OCI-LY1 (cell line): Measurements from ENCODE around the gene USP24.

ENCODE experiments used
- H2AFZ ChIP-seq: fragments of 200-600 bp; sonication (generic), shearing (Covaris generic); 2 replicates; pipeline ENCODE4 v1.6.0; 2014; ENCODE audit warnings: antibody characterized with exemption, mild to moderate bottlenecking, low read length
- H3F3A ChIP-seq: fragments of 200-600 bp; sonication (generic), shearing (Covaris generic); 2 replicates; pipeline ENCODE4 v1.6.0; 2014; ENCODE audit warnings: mild to moderate bottlenecking, antibody characterized with exemption, low read length, moderate library complexity; ENCODE audit not compliant: insufficient read depth
- H3K27ac ChIP-seq: fragments of 200-600 bp; sonication (generic); 2 replicates; pipeline ENCODE4 v1.5.1; 2014; ENCODE audit warnings: low read length, mixed run types, mild to moderate bottlenecking, low read depth; ENCODE audit not compliant: poor library complexity, severe bottlenecking
- H3K27me3 ChIP-seq: fragments of 200-600 bp; sonication (generic); 2 replicates; pipeline ENCODE4 v1.6.0; 2014; ENCODE audit warnings: antibody characterized with exemption, mild to moderate bottlenecking, low read length, moderate library complexity; ENCODE audit not compliant: insufficient read depth
- H3K36me3 ChIP-seq: fragments of 200-600 bp; sonication (generic); 2 replicates; pipeline ENCODE4 v1.6.1; 2014; ENCODE audit warnings: mild to moderate bottlenecking, antibody characterized with exemption, low read length, moderate library complexity, mixed read lengths; ENCODE audit not compliant: insufficient read depth
- H3K4me1 ChIP-seq: fragments of 200-600 bp; sonication (generic); 2 replicates; pipeline ENCODE4 v1.5.1; 2014; ENCODE audit warnings: mild to moderate bottlenecking, low read length, moderate library complexity; ENCODE audit not compliant: insufficient read depth, severe bottlenecking
- H3K4me2 ChIP-seq: fragments of 200-600 bp; sonication (generic), shearing (Covaris generic); 2 replicates; pipeline ENCODE4 v1.6.1; 2014; ENCODE audit warnings: low read length
- H3K4me3 ChIP-seq: fragments of 200-600 bp; sonication (generic); 2 replicates; pipeline ENCODE4 v1.5.1; 2014; ENCODE audit warnings: low read length, low read depth, mild to moderate bottlenecking, mixed read lengths; ENCODE audit not compliant: poor library complexity, severe bottlenecking
- H3K79me2 ChIP-seq: fragments of 200-600 bp; shearing (Covaris generic); 2 replicates; pipeline ENCODE4 v1.6.1; 2016; ENCODE audit warnings: mixed run types, low read length, mixed read lengths; ENCODE audit not compliant: insufficient read depth
- H3K9ac ChIP-seq: fragments of 200-600 bp; sonication (generic), shearing (Covaris generic); 2 replicates; pipeline ENCODE4 v1.6.1; 2014; ENCODE audit warnings: mild to moderate bottlenecking, low read length, mixed read lengths
- H3K9me2 ChIP-seq: fragments of 200-600 bp; sonication (generic), shearing (Covaris generic); 2 replicates; pipeline ENCODE4 v1.6.1; 2014; ENCODE audit warnings: low read depth, mild to moderate bottlenecking, low read length, mixed read lengths
- H3K9me3 ChIP-seq: fragments of 200-600 bp; shearing (Covaris generic); 2 replicates; pipeline ENCODE4 v1.6.1; 2014; ENCODE audit warnings: low read length, mixed read lengths
- H4K20me1 ChIP-seq: fragments of 200-600 bp; sonication (generic), shearing (Covaris generic); 2 replicates; pipeline ENCODE4 v1.6.0; 2016; ENCODE audit warnings: mild to moderate bottlenecking, low read length; ENCODE audit not compliant: insufficient read depth
- EZH2 ChIP-seq: fragments of 200-600 bp; sonication (generic), shearing (Covaris generic); IDR thresholded peaks from 2 replicates; pipeline ENCODE4 v1.8.0; 2017; ENCODE audit warnings: borderline replicate concordance, mixed run types, mild to moderate bottlenecking, antibody characterized with exemption, low read length, moderate library complexity, mixed read lengths
- TF ChIP-seq, protein P1 (sequence below): fragments of 200-600 bp; sonication (generic), shearing (Covaris generic); IDR thresholded peaks from 2 replicates; pipeline ENCODE4 v1.5.1; 2017; ENCODE audit warnings: mild to moderate bottlenecking, antibody characterized with exemption, low read length, moderate library complexity, mixed read lengths

Gene USP24

DNA sequence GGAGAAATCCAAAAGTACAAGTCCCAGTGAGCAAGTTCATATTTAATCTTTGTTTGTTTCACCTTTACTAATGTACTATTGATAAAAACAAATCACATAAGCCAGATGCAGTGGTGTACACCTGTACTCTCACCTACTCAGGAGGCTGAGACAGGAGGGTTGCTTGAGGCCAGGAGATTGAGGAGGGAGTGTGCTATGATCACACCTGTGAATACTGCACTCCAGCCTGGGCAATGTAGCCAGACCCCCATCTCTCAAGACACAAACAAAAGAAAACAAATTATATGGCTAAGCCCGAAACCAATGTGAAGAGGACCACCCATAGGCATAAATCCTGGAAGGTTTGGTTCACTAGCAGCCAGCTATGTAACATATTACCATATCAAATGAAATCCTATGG lies 9.6 kb upstream of the USP24 start:
- no peaks in the 10 kb centered on the region for H4K20me1 ChIP-seq
- H3K9ac ChIP-seq = no peak overlapping the region
- H3K79me2 ChIP-seq = no peaks in the 10 kb centered on the region
- H2AFZ ChIP-seq = no peak overlapping the region
- H3K4me3 ChIP-seq = no peak overlapping the region
- no peaks in the 10 kb centered on the region for H3K4me1 ChIP-seq
- TF ChIP-seq, protein P1, sequence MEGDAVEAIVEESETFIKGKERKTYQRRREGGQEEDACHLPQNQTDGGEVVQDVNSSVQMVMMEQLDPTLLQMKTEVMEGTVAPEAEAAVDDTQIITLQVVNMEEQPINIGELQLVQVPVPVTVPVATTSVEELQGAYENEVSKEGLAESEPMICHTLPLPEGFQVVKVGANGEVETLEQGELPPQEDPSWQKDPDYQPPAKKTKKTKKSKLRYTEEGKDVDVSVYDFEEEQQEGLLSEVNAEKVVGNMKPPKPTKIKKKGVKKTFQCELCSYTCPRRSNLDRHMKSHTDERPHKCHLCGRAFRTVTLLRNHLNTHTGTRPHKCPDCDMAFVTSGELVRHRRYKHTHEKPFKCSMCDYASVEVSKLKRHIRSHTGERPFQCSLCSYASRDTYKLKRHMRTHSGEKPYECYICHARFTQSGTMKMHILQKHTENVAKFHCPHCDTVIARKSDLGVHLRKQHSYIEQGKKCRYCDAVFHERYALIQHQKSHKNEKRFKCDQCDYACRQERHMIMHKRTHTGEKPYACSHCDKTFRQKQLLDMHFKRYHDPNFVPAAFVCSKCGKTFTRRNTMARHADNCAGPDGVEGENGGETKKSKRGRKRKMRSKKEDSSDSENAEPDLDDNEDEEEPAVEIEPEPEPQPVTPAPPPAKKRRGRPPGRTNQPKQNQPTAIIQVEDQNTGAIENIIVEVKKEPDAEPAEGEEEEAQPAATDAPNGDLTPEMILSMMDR = no peak
- no peak for TF ChIP-seq EZH2
- no peak overlapping the region for H3K27ac ChIP-seq
- H3F3A ChIP-seq = no peaks in the 10 kb centered on the region
- H3K9me3 ChIP-seq = no peaks in the 10 kb centered on the region
- no peak overlapping the region for H3K4me2 ChIP-seq
- H3K27me3 ChIP-seq = no peaks in the 10 kb centered on the region
- no peaks in the 10 kb centered on the region for H3K9me2 ChIP-seq
- H3K36me3 ChIP-seq = no peaks in the 10 kb centered on the region

DNA sequence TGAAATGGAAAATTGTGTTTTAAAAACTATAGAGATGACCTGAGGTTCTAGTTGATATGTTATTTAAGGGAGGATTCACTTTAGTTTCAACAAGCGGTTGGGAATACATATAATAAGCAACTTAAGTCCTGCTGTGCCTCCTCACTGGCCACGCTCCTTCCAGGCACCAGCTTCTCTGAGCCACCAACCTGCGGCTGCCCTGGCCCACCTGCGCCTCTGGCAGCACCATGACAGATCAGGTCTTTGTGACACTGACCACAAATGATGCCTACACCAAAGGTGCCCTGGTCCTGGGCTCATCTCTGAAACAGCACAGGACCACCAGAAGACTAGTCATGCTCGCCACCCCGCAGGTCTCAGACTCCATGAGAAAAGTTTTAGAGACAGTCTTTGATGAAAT lies 7.0 kb upstream of the USP24 start:
- Histone ChIP-seq H3K27ac (no peak overlapping the region), H3K4me2 (no peak overlapping the region), H3K79me2 (no peaks in the 10 kb centered on the region), H3K4me3 (no peak overlapping the region), H4K20me1 (no peaks in the 10 kb centered on the region), H3K9me2 (no peaks in the 10 kb centered on the region), H3K9me3 (no peaks in the 10 kb centered on the region), H3K9ac (no peak overlapping the region), H2AFZ (no peak overlapping the region), H3K36me3 (no peaks in the 10 kb centered on the region), H3F3A (no peaks in the 10 kb centered on the region), H3K4me1 (peaks cover 10% of the 10 kb centered on the region), H3K27me3 (no peaks in the 10 kb centered on the region)
- TF ChIP-seq, protein P1 = no peak
- TF ChIP-seq EZH2 = no peak

DNA sequence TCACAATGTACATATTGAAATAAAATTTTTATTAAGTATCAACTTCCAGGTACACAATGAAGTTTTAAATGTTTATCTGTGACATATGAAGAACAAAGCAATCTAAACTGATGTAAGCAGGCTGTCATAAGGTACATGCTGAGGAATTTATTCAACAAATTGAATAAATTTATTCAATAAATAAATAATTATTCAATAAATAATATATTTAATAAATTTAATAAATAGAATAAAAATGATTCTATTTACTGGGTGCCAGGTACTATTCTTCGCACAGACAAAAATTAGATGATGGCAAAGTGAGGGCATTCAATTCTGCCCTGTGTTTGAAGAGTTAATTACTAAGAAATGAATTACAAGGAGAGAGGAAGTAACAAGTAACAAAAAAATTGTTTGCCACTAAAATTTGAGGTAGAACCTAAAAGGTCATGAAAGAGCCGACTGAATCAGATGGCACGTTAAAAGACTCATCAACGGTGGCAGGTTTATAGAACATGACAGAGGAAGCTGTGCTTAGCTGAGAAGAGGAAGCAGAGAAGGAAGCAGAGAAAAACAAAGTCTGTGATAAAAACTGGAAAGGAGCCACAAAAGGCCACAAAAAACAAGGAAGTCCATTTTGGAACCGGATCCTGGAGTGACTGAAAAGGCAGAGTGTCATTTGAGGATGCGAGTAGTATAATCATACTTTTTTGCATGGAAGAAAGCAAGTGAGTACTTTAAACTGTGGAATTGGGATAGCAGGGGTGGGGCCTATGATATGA lies 2.2 kb upstream of the USP24 start:
- no peak overlapping the region for H3K4me3 ChIP-seq
- H3K27ac ChIP-seq = peak overlapping the region; percentile 78

More for the DNA sequence above, 2.2 kb upstream of the USP24 start:
- Histone ChIP-seq H3K4me1 (peaks cover 44% of the 10 kb centered on the region), H3K9ac (no peak overlapping the region), H4K20me1 (no peaks in the 10 kb centered on the region), H3K9me2 (no peaks in the 10 kb centered on the region), H3K36me3 (no peaks in the 10 kb centered on the region), H2AFZ (peak overlapping the region; percentile 46; the same call in 1 of the 2 replicates), H3K27me3 (no peaks in the 10 kb centered on the region), H3K9me3 (no peaks in the 10 kb centered on the region), H3K79me2 (peaks cover 3% of the 10 kb centered on the region; the same call in 1 of the 2 replicates), H3F3A (no peaks in the 10 kb centered on the region), H3K4me2 (peak overlapping the region; percentile 51)
- TF ChIP-seq EZH2 = no peak
- TF ChIP-seq, protein P1 = no peak
